ENCODE measurements around the gene CHID1.

Gene CHID1

GRCh38 chr11:887589-887988, 23.0 kb downstream of the CHID1 start:
- peak overlapping the region in 1 of 2 donors; percentile 89 for H3K27ac Mint-ChIP-seq
- H3K9me3 Mint-ChIP-seq, result no peaks in the 10 kb centered on the region
- H3K4me3 Mint-ChIP-seq, result no peak overlapping the region
- H3K4me1 Mint-ChIP-seq, result no peaks in the 10 kb centered on the region
- H3K27me3 Mint-ChIP-seq, result no peaks in the 10 kb centered on the region
- ATAC-seq, result no peak
- no peak for DNase-seq

- no peak for ATAC-seq
- Mint-ChIP-seq H3K27me3 (no peaks in the 10 kb centered on the region), H3K9me3 (no peaks in the 10 kb centered on the region), H3K4me1 (no peaks in the 10 kb centered on the region), H3K27ac (peak overlapping the region in 1 of 2 donors; percentile 82), H3K4me3 (no peak overlapping the region)
- no peak for DNase-seq
These were observed 24.0 kb downstream of the CHID1 start for GRCh38 chr11:886568-886967.

GRCh38 chr11:884578-885070, 26.0 kb downstream of the CHID1 start:
- Mint-ChIP-seq H3K9me3 (no peaks in the 10 kb centered on the region), H3K4me3 (no peak overlapping the region), H3K4me1 (no peaks in the 10 kb centered on the region), H3K27ac (peak overlapping the region in 1 of 2 donors; percentile 59), H3K27me3 (no peaks in the 10 kb centered on the region)
- ATAC-seq (no peak), DNase-seq (no peak)

GRCh38 chr11:883527-883926, 27.1 kb downstream of the CHID1 start:
- H3K4me1 Mint-ChIP-seq, result no peaks in the 10 kb centered on the region
- no peaks in the 10 kb centered on the region for H3K27me3 Mint-ChIP-seq
- no peaks in the 10 kb centered on the region for H3K9me3 Mint-ChIP-seq
- no peak overlapping the region for H3K4me3 Mint-ChIP-seq
- ATAC-seq, result no peak
- H3K27ac Mint-ChIP-seq, result no peak overlapping the region
- no peak for DNase-seq

- no peak overlapping the region for H3K4me3 Mint-ChIP-seq
- DNase-seq (no peak), ATAC-seq (no peak)
- H3K27me3 Mint-ChIP-seq, result no peaks in the 10 kb centered on the region
- no peaks in the 10 kb centered on the region for H3K4me1 Mint-ChIP-seq
- H3K9me3 Mint-ChIP-seq, result no peaks in the 10 kb centered on the region
- no peak overlapping the region for H3K27ac Mint-ChIP-seq
These were observed 28.0 kb downstream of the CHID1 start for GRCh38 chr11:882596-882995.

GRCh38 chr11:880447-880846, 30.2 kb downstream of the CHID1 start:
- no peaks in the 10 kb centered on the region for H3K9me3 Mint-ChIP-seq
- DNase-seq, result no peak
- H3K4me1 Mint-ChIP-seq, result no peaks in the 10 kb centered on the region
- no peaks in the 10 kb centered on the region for H3K27me3 Mint-ChIP-seq
- no peak for ATAC-seq
- H3K27ac Mint-ChIP-seq, result no peak overlapping the region
- H3K4me3 Mint-ChIP-seq, result no peak overlapping the region

GRCh38 chr11:877565-877964, 33.0 kb downstream of the CHID1 start:
- ATAC-seq (peak; percentile 31), DNase-seq (no peak)
- no peaks in the 10 kb centered on the region for H3K9me3 Mint-ChIP-seq
- H3K4me3 Mint-ChIP-seq, result no peak overlapping the region
- H3K27me3 Mint-ChIP-seq, result no peaks in the 10 kb centered on the region
- no peaks in the 10 kb centered on the region for H3K4me1 Mint-ChIP-seq
- no peak overlapping the region for H3K27ac Mint-ChIP-seq

GRCh38 chr11:876545-876944, 34.1 kb downstream of the CHID1 start:
- Mint-ChIP-seq H3K4me1 (no peaks in the 10 kb centered on the region), H3K27ac (no peak overlapping the region), H3K27me3 (no peaks in the 10 kb centered on the region), H3K4me3 (no peak overlapping the region), H3K9me3 (no peaks in the 10 kb centered on the region)
- ATAC-seq (no peak), DNase-seq (no peak)

- no peak overlapping the region for H3K4me3 Mint-ChIP-seq
These were observed 34.8 kb downstream of the CHID1 start for GRCh38 chr11:875769-876301.

GRCh38 chr11:875203-875602, 35.4 kb downstream of the CHID1 start:
- ATAC-seq, result no peak
- DNase-seq, result no peak
- Mint-ChIP-seq H3K27me3 (no peaks in the 10 kb centered on the region), H3K4me3 (no peak overlapping the region), H3K27ac (peak overlapping the region in 1 of 2 donors; percentile 34), H3K4me1 (no peaks in the 10 kb centered on the region), H3K9me3 (no peaks in the 10 kb centered on the region)

More at GRCh38 chr11:875769-876301, 34.8 kb downstream of the CHID1 start:
- ATAC-seq, result no peak
- DNase-seq, result no peak
- Mint-ChIP-seq H3K9me3 (no peaks in the 10 kb centered on the region), H3K27me3 (no peaks in the 10 kb centered on the region), H3K4me1 (no peaks in the 10 kb centered on the region), H3K27ac (no peak overlapping the region)

- Mint-ChIP-seq H3K9me3 (no peaks in the 10 kb centered on the region), H3K4me3 (no peak overlapping the region), H3K27me3 (no peaks in the 10 kb centered on the region), H3K27ac (no peak overlapping the region), H3K4me1 (no peaks in the 10 kb centered on the region)
- DNase-seq (no peak), ATAC-seq (no peak)
These were observed 36.9 kb downstream of the CHID1 start for GRCh38 chr11:873706-874105.

- H3K27ac Mint-ChIP-seq, result no peak overlapping the region
- H3K4me3 Mint-ChIP-seq, result no peak overlapping the region
- ATAC-seq, result no peak
- no peaks in the 10 kb centered on the region for H3K27me3 Mint-ChIP-seq
- no peaks in the 10 kb centered on the region for H3K9me3 Mint-ChIP-seq
- H3K4me1 Mint-ChIP-seq, result no peaks in the 10 kb centered on the region
- DNase-seq, result no peak
These were observed 37.8 kb downstream of the CHID1 start for GRCh38 chr11:872799-873198.

- ATAC-seq (no peak), DNase-seq (no peak)
- Mint-ChIP-seq H3K4me3 (no peak overlapping the region), H3K4me1 (no peaks in the 10 kb centered on the region), H3K27ac (no peak overlapping the region), H3K27me3 (no peaks in the 10 kb centered on the region), H3K9me3 (no peaks in the 10 kb centered on the region)
These were observed 39.1 kb downstream of the CHID1 start for GRCh38 chr11:871472-871871.

GRCh38 chr11:870418-870817, 40.2 kb downstream of the CHID1 start:
- Mint-ChIP-seq H3K9me3 (no peaks in the 10 kb centered on the region), H3K27ac (no peak overlapping the region), H3K27me3 (no peaks in the 10 kb centered on the region), H3K4me1 (no peaks in the 10 kb centered on the region), H3K4me3 (no peak overlapping the region)
- no peak for DNase-seq
- no peak for ATAC-seq

- no peak overlapping the region for H3K27ac Mint-ChIP-seq
- no peak for DNase-seq
- no peaks in the 10 kb centered on the region for H3K9me3 Mint-ChIP-seq
- H3K27me3 Mint-ChIP-seq, result no peaks in the 10 kb centered on the region
- no peak for ATAC-seq
- no peak overlapping the region for H3K4me3 Mint-ChIP-seq
- no peaks in the 10 kb centered on the region for H3K4me1 Mint-ChIP-seq
These were observed 40.5 kb downstream of the CHID1 start for GRCh38 chr11:870127-870413.

GRCh38 chr11:869399-870126, 41.0 kb downstream of the CHID1 start:
- H3K27ac Mint-ChIP-seq, result peak overlapping the region in 1 of 2 donors; percentile 27
- H3K27me3 Mint-ChIP-seq, result no peaks in the 10 kb centered on the region
- DNase-seq, result no peak

GRCh38 chr11:868802-869201, 41.8 kb downstream of the CHID1 start:
- H3K27me3 Mint-ChIP-seq, result no peaks in the 10 kb centered on the region
- no peaks in the 10 kb centered on the region for H3K4me1 Mint-ChIP-seq
- ATAC-seq (no peak), DNase-seq (no peak)
- no peaks in the 10 kb centered on the region for H3K9me3 Mint-ChIP-seq
- peak overlapping the region in 1 of 2 donors; percentile 78 for H3K27ac Mint-ChIP-seq
- H3K4me3 Mint-ChIP-seq, result no peak overlapping the region

More at GRCh38 chr11:869399-870126, 41.0 kb downstream of the CHID1 start:
- H3K9me3 Mint-ChIP-seq, result no peaks in the 10 kb centered on the region
- no peak for ATAC-seq
- H3K4me3 Mint-ChIP-seq, result no peak overlapping the region
- no peaks in the 10 kb centered on the region for H3K4me1 Mint-ChIP-seq

Data from stimulated activated naive CD8-positive, alpha-beta T cell treated with anti-CD3 and anti-CD28 coated beads, Interleukin-15, amount 100 ng/mL, for 72 hours (primary cell).